NCI-H2196 treated with DMSO at 0.1 percent for 48 hours (cell line): ENCODE results near the gene POLR3K.
"Not testable (repeated sequence)": the region's sequence is repeated elsewhere in the genome, so short reads cannot be mapped to it uniquely, and the experiment has no call there.

ENCODE experiments used
- DNase-seq: peaks from one replicate; lab custom pipeline; 2025; ENCODE audit not compliant: unreplicated experiment; lab: John Stamatoyannopoulos, UW

Gene POLR3K

DNA sequence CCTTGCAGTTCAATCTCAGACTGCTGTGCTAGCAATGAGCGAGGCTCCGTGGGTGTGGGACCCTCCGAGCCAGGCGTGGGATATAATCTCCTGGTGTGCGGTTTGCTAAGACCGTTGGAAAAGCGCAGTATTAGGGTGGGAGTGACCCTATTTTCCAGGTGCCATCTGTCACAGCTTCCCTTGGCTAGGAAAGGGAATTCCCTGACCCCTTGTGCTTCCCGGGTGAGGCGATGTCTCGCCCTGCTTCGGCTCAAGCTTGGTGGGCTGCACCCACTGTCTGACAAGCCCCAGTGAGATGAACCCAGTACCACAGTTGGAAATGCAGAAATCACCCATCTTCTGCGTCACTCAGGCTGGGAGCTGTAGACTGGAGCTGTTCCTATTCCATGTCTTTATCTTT, 32.5 kb downstream of the POLR3K start:
- DNase-seq: not testable (repeated sequence)

DNA sequence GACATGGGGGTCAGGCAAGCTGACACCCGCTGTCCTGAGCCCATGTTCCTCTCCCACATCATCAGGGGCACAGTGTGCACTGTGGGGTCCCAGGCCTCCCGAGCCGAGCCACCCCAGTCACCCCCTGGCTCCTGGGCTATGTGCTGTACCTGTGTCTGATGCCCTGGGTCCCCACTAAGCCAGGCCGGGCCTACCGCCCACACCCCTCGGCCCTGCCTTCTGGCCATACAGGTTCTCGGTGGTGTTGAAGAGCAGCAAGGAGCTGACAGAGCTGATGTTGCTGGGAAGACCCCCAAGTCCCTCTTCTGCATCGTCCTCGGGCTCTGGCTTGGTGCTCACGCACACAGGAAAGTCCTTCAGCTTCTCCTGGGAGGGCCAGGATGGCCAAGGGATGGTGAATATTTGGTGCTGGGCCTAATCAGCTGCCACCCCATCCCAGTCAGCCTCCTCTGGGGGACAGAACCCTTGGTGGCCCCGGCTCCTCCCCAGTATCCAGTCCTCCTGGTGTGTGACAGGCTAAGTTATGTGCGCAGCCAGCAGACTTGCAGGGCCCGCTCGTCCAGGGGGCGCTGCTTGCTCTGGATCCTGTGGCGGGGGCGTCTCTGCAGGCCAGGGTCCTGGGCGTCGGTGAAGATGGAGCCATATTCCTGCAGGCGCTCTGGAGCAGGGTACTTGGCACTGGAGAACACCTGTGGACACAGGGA, 36.2 kb downstream of the POLR3K start:
- not testable (repeated sequence) for DNase-seq

DNA sequence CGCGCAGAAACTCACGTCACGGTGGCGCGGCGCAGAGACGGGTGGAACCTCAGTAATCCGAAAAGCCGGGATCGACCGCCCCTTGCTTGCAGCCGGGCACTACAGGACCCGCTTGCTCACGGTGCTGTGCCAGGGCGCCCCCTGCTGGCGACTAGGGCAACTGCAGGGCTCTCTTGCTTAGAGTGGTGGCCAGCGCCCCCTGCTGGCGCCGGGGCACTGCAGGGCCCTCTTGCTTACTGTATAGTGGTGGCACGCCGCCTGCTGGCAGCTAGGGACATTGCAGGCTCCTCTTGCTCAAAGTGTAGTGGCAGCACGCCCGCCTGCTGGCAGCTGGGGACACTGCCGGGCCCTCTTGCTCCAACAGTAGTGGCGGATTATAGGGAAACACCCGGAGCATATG, 42.6 kb downstream of the POLR3K start:
- peak; percentile 51 for DNase-seq

DNA sequence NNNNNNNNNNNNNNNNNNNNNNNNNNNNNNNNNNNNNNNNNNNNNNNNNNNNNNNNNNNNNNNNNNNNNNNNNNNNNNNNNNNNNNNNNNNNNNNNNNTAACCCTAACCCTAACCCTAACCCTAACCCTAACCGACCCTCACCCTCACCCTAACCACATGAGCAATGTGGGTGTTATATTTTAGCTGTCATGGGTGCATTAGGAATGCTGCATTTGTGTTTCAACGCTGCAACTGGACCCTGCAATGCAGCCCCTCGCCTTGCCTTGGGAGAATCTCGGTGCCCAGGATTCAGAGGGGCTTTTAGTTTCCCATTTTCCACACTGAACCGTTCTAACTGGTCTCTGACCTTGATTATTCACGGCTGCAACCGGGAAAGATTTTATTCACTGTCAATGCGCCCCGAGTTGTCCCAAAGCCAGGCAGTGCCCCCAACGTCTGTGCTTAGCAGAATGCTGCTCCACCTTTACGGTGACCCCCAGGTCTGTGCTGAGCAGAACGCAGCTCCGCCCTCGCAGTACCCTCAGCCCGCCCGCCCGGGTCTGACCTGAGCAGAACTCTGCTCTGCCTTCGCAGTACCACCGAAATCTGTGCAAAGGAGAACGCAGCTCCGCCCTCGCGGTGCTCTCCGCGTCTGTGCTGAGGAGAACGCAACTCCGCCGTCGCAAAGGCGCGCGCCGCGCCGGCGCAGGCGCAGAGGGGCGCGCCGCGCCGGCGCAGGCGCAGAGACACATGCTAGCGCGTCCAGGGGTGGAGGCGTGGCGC, 43.3 kb downstream of the POLR3K start:
- no peak for DNase-seq
